Mucosa of descending colon (tissue), 3 donors: ENCODE results near the gene PRR3. TPM values are rescaled to one million over a fixed set of nuclear protein-coding genes. Genes with fewer than 3 reads are reported as not detected.

Experiments
- ATAC-seq: fragments of 200-7000 bp; cut with Tn5 transposase; one replicate; pipeline ENCODE4 v1.9.1; 2020; ENCODE audit warnings: mild to moderate bottlenecking, moderate library complexity
- DNase-seq, 3 donors: peaks; one replicate each; pipeline ENCODE4 v3.0.0-alpha.2; 2020
- H3K36me3 ChIP-seq: fragments of 200-600 bp; one replicate; pipeline ENCODE4 v1.8.0; 2021; ENCODE audit warnings: low read depth, mild to moderate bottlenecking
- H3K4me1 ChIP-seq: fragments of 200-600 bp; one replicate; pipeline ENCODE4 v1.8.0; 2021; ENCODE audit warnings: low read depth, mild to moderate bottlenecking
- H3K4me3 ChIP-seq: fragments of 200-600 bp; one replicate; pipeline ENCODE4 v1.8.0; 2021; ENCODE audit warnings: mild to moderate bottlenecking
- H3K9me3 ChIP-seq: fragments of 200-600 bp; one replicate; pipeline ENCODE4 v1.8.0; 2021; ENCODE audit warnings: mild to moderate bottlenecking
- intact Hi-C, 2 donors: fragments of 100-400 bp; cut with DNase I in 1 of 2; cut with micrococcal nuclease in 1 of 2; formaldehyde crosslinking; loops; one replicate each; pipeline versions ENCODE4 v1.11.0 to v1.11.1; 2022; cut with DNase I, micrococcal nuclease
- long read RNA-seq, 2 donors: library from polyadenylated mRNA; unstranded; transcript quantifications; one replicate each; pipeline ENCODE4 v2.0.0, GENCODE V29; 2019 to 2021
- total RNA-seq, 3 donors: library from RNA; stranded (reverse); fragmentation: NEBNext Ultra II Directional in 2 of 3; extraction: Animal tissue kit (Norgen Biotek cat#: 25700) in 2 of 3; gene quantifications; one replicate each; pipeline versions ENCODE4 v1.2.1 to v1.2.4, GENCODE V29; 2021 to 2023
- TF ChIP-seq, protein P1 (sequence below): fragments of 200-600 bp; IDR thresholded peaks from one replicate; pipeline ENCODE4 v1.8.0; 2022; ENCODE audit warnings: antibody characterized with exemption, mild to moderate bottlenecking
- donor health status: DM: no; HTN: no; CAD: no; lungs with moderate emphysema.
- donor health status: DM: no; HTN: no; CAD: no.
- donor health status: DM: no; HTN: yes; CAD: no.

Gene PRR3, protein sequence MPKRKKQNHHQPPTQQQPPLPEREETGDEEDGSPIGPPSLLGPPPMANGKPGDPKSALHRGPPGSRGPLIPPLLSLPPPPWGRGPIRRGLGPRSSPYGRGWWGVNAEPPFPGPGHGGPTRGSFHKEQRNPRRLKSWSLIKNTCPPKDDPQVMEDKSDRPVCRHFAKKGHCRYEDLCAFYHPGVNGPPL
- 1 to 10 TPM; 4.6 to 9.7 (median 5.9) TPM for total RNA-seq
- long read RNA-seq, donor 1, partial matches to known transcripts, result 0 of 4 reads
- long read RNA-seq, donor 1, other reads (novel, unspliced or antisense), result 1 of 4 reads
- long read RNA-seq, donor 2, partial matches to known transcripts, result 1 of 2 reads
- long read RNA-seq, donor 2, other reads (novel, unspliced or antisense), result 1 of 2 reads

DNA sequence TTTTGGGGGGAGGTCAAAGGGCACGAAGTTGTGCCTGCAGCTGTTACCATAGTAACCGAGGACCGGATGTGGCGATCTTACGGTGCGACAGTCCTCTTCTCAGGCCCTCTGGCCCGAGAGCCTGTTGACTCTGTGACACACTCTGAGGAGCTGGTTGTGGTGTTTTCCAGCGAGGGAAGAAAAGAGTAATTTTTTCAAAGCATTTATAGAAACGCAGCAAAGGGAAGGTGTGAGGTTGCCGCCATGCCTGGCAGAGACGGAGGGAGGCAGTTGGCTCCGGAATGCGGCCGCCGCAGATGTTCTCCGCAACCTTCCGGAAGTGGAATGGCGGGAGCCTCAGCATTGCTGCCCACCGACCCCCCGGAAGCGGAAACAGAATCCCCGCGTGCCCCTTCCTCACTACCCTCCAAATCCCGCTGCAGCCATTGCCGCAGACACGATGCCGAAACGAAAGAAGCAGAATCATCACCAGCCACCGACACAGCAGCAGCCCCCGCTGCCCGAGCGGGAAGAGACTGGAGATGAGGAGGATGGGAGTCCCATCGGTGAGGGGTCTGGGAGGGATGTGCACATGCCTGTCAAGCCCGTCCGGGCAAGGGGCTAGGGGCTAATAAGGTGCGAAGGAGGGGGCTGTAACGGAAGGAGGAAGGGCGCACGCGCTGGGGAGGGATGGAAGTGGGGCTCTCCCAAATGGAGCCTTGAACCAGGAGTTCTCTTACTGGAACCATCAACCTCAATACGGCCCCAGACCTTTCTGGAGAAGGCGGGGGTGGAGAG lies at the start of gene PRR3:
PRR3 (plus strand) TSS at position 390 of the 777 bp plus-strand sequence; CDS start at position 440, 50 bp downstream.
- intact Hi-C loops, result no loop called here
- Histone ChIP-seq H3K4me3 (peak within 1 kb of the TSS; percentile 80), H3K4me1 (peaks cover 9% of the 10 kb centered on the region), H3K36me3 (no peaks in the 10 kb centered on the region), H3K9me3 (no peaks in the 10 kb centered on the region)
- DNase-seq, result peak; percentile 82 to 92 (median 92)
- ATAC-seq, result peak; percentile 85
- TF ChIP-seq, protein P1, sequence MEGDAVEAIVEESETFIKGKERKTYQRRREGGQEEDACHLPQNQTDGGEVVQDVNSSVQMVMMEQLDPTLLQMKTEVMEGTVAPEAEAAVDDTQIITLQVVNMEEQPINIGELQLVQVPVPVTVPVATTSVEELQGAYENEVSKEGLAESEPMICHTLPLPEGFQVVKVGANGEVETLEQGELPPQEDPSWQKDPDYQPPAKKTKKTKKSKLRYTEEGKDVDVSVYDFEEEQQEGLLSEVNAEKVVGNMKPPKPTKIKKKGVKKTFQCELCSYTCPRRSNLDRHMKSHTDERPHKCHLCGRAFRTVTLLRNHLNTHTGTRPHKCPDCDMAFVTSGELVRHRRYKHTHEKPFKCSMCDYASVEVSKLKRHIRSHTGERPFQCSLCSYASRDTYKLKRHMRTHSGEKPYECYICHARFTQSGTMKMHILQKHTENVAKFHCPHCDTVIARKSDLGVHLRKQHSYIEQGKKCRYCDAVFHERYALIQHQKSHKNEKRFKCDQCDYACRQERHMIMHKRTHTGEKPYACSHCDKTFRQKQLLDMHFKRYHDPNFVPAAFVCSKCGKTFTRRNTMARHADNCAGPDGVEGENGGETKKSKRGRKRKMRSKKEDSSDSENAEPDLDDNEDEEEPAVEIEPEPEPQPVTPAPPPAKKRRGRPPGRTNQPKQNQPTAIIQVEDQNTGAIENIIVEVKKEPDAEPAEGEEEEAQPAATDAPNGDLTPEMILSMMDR, result no peak

GRCh38 chr6:30507849-30508827 lies 49.0 kb upstream of the PRR3 start:
- Histone ChIP-seq H3K36me3 (no peaks in the 10 kb centered on the region), H3K9me3 (no peaks in the 10 kb centered on the region), H3K4me3 (no peak overlapping the region), H3K4me1 (peaks cover 3% of the 10 kb centered on the region)
- intact Hi-C loops, result no loop called here
- peak; percentile 57 for ATAC-seq
- DNase-seq, result no peak
- TF ChIP-seq, protein P1, result no peak

- H3K4me3 ChIP-seq, result no peak overlapping the region
- DNase-seq, result no peak
- H3K4me1 ChIP-seq, result peaks cover 3% of the 10 kb centered on the region
- peak; percentile 76 for ATAC-seq
- TF ChIP-seq, protein P1, result no peak
- H3K36me3 ChIP-seq, result no peaks in the 10 kb centered on the region
- intact Hi-C loops, result no loop called here
- H3K9me3 ChIP-seq, result no peaks in the 10 kb centered on the region
These were observed 48.0 kb upstream of the PRR3 start for GRCh38 chr6:30508890-30509736.

DNA sequence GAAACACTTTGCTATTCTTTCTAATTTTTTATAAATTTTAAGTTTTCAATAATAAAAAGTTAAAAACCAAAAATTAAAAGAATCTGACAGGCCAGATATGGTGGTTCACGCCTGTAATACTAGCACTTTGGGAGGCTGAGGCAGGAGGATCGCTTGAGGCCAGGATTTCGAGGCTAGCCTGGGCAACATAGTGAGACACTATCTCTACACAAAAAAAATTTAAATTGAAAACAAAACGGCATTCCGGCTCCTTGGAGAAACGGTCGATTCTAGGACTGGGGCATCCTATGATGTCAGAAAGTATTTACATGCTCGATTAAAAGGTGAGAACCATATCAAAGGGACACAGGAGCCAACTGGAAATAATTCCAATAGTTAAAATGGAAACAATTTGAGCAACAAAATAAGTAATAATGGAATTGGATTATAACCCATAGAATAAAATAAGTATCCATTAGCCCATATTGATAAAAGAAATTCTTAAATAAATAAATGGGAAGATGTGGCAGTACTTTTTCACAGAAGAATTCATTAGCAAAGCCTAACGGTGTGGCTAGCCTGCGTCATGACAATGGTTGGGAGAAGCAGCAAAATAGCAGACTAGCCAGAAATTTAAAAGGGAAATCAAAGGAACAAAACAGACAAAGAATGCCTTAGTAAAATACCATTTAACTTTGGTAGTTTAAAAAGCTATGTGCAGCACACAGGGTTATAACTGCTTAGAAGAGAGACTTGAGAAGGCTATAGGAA lies 46.5 kb upstream of the PRR3 start:
- intact Hi-C loops, result no loop called here
- H3K9me3 ChIP-seq, result no peaks in the 10 kb centered on the region
- ATAC-seq, result no peak
- peaks cover 3% of the 10 kb centered on the region for H3K4me1 ChIP-seq
- H3K36me3 ChIP-seq, result no peaks in the 10 kb centered on the region
- no peak for DNase-seq
- no peak overlapping the region for H3K4me3 ChIP-seq
- TF ChIP-seq, protein P1, result no peak
